Astrocyte (in vitro differentiated cells and primary cell): ENCODE measurements around the gene HGS. TPM values are rescaled to one million over a fixed set of nuclear protein-coding genes. Genes with fewer than 3 reads are reported as not detected.

Experiments used
- DNase-seq: peaks from one replicate; pipeline ENCODE4 v3.0.0-alpha.2; 2010; ENCODE audit warnings: low read depth
- FAIRE-seq: peaks from 2 replicates; lab custom pipeline; 2011; peaks lifted over from hg19 to GRCh38; lab: Jason Lieb, UNC
- H2AFZ ChIP-seq: 2 replicates; pipeline ENCODE4 v1.6.0; 2012; ENCODE audit warnings: low read depth, low read length, inconsistent platforms
- H3K27ac ChIP-seq: 2 replicates; pipeline ENCODE4 v1.5.1; 2011; ENCODE audit warnings: low read depth, low read length, inconsistent platforms
- H3K27me3 ChIP-seq: 2 replicates; pipeline ENCODE4 v1.6.0; 2011; ENCODE audit warnings: low read length, inconsistent platforms; ENCODE audit not compliant: insufficient read depth
- H3K36me3 ChIP-seq: 2 replicates; pipeline ENCODE4 v1.5.1; 2011; ENCODE audit warnings: low read length, inconsistent platforms; ENCODE audit not compliant: insufficient read depth
- H3K4me1 ChIP-seq: 2 replicates; pipeline ENCODE4 v1.5.1; 2011; ENCODE audit warnings: low read length, inconsistent platforms; ENCODE audit not compliant: insufficient read depth
- H3K4me2 ChIP-seq: 2 replicates; pipeline ENCODE4 v1.6.0; 2012; ENCODE audit warnings: low read length, inconsistent platforms
- H3K4me3 ChIP-seq: 2 replicates; pipeline ENCODE4 v1.5.1; 2011; ENCODE audit warnings: low read depth, mild to moderate bottlenecking, low read length, inconsistent platforms; ENCODE audit not compliant: insufficient read depth
- H3K79me2 ChIP-seq: 2 replicates; pipeline ENCODE4 v1.6.0; 2012; ENCODE audit warnings: mild to moderate bottlenecking, low read length, inconsistent platforms; ENCODE audit not compliant: insufficient read depth
- H3K9ac ChIP-seq: 2 replicates; pipeline ENCODE4 v1.6.0; 2012; ENCODE audit warnings: mild to moderate bottlenecking, low read length, inconsistent platforms
- H3K9me3 ChIP-seq: 2 replicates; pipeline ENCODE4 v1.5.1; 2012; ENCODE audit warnings: low read depth, mild to moderate bottlenecking, low read length, inconsistent platforms; ENCODE audit not compliant: insufficient read depth
- H4K20me1 ChIP-seq: 2 replicates; pipeline ENCODE4 v1.6.0; 2012; ENCODE audit warnings: low read length, inconsistent platforms; ENCODE audit not compliant: insufficient read depth
- H3K27ac Mint-ChIP-seq: one replicate; pipeline ENCODE4 v1.8.0; 2021; ENCODE audit warnings: mild to moderate bottlenecking, mixed read lengths; ENCODE audit not compliant: unreplicated experiment
- H3K27me3 Mint-ChIP-seq: one replicate; pipeline ENCODE4 v1.8.0; 2021; ENCODE audit warnings: low read depth, mixed read lengths; ENCODE audit not compliant: unreplicated experiment
- H3K36me3 Mint-ChIP-seq: one replicate; pipeline ENCODE4 v1.8.0; 2021; ENCODE audit warnings: low read depth, mixed read lengths; ENCODE audit not compliant: unreplicated experiment
- H3K4me1 Mint-ChIP-seq: one replicate; pipeline ENCODE4 v1.8.0; 2021; ENCODE audit warnings: low read depth, mixed read lengths; ENCODE audit not compliant: unreplicated experiment
- H3K4me3 Mint-ChIP-seq: one replicate; pipeline ENCODE4 v1.8.0; 2021; ENCODE audit warnings: mild to moderate bottlenecking, moderate library complexity, mixed read lengths; ENCODE audit not compliant: unreplicated experiment
- H3K9me3 Mint-ChIP-seq: one replicate; pipeline ENCODE4 v1.8.0; 2021; ENCODE audit warnings: mild to moderate bottlenecking, mixed read lengths; ENCODE audit not compliant: unreplicated experiment
- CTCF ChIP-seq: IDR thresholded peaks from 2 replicates; pipeline ENCODE4 v1.5.1; 2011; ENCODE audit warnings: low read depth, mild to moderate bottlenecking, inconsistent platforms, low read length, moderate library complexity; ENCODE audit not compliant: insufficient read depth
- EZH2 ChIP-seq: IDR thresholded peaks from 2 replicates; pipeline ENCODE4 v1.6.1; 2012; ENCODE audit warnings: mild to moderate bottlenecking, low read length, inconsistent platforms; ENCODE audit not compliant: insufficient read depth
- total RNA-seq: library from RNA; stranded (reverse); gene quantifications from 2 replicates; pipeline ENCODE4 v1.2.1, GENCODE V29; 2021

HGS gene
- total RNA-seq, 1 donor from 2014 or later: 122 TPM

GRCh38 chr17:81711814-81712467 lies 28.1 kb downstream of the HGS start, which contains the start of gene SLC25A10:
Gene SLC25A10, plus strand, starts transcription at chr17:81712284. Its CDS starts 143 bp downstream, at chr17:81712427.
- TF ChIP-seq EZH2 (no peak), CTCF (no peak)
- peak within 1 kb of the TSS; percentile 87 for H3K27ac Mint-ChIP-seq
- peaks cover 34% of the 10 kb centered on the region for H3K4me1 ChIP-seq
- H3K36me3 Mint-ChIP-seq: peaks cover 2% of the 10 kb centered on the region
- DNase-seq (peak; percentile 51), FAIRE-seq (no peak)
- peak within 1 kb of the TSS; percentile 89 for H3K4me2 ChIP-seq
- no peaks in the 10 kb centered on the region for H3K27me3 ChIP-seq
- no peaks in the 10 kb centered on the region for H3K27me3 Mint-ChIP-seq
- no peaks in the 10 kb centered on the region for H3K36me3 ChIP-seq
- H3K4me3 ChIP-seq: peak within 1 kb of the TSS; percentile 63
- H3K9me3 Mint-ChIP-seq: no peaks in the 10 kb centered on the region
- H3K9ac ChIP-seq: peak within 1 kb of the TSS; percentile 72
- peak within 1 kb of the TSS; percentile 19 for H3K27ac ChIP-seq
- H3K4me3 Mint-ChIP-seq: peak within 1 kb of the TSS; percentile 85
- peaks cover 13% of the 10 kb centered on the region for H3K79me2 ChIP-seq
- H2AFZ ChIP-seq: no peak within 1 kb of the TSS
- no peaks in the 10 kb centered on the region for H3K9me3 ChIP-seq
- peaks cover 7% of the 10 kb centered on the region for H3K4me1 Mint-ChIP-seq
- peaks cover 41% of the 10 kb centered on the region for H4K20me1 ChIP-seq

- Histone ChIP-seq H3K27ac (peak overlapping the region; percentile 19), H3K9me3 (no peaks in the 10 kb centered on the region), H4K20me1 (peaks cover 39% of the 10 kb centered on the region), H3K4me3 (peak overlapping the region; percentile 63), H2AFZ (no peak overlapping the region), H3K27me3 (no peaks in the 10 kb centered on the region), H3K36me3 (no peaks in the 10 kb centered on the region), H3K9ac (peak overlapping the region; percentile 72), H3K4me1 (peaks cover 34% of the 10 kb centered on the region), H3K79me2 (peaks cover 13% of the 10 kb centered on the region), H3K4me2 (peak overlapping the region; percentile 89)
- H3K36me3 Mint-ChIP-seq: peaks cover 2% of the 10 kb centered on the region
- DNase-seq (no peak), FAIRE-seq (no peak)
- H3K4me1 Mint-ChIP-seq: peaks cover 7% of the 10 kb centered on the region
- H3K27me3 Mint-ChIP-seq: no peaks in the 10 kb centered on the region
- no peaks in the 10 kb centered on the region for H3K9me3 Mint-ChIP-seq
- peak overlapping the region; percentile 87 for H3K27ac Mint-ChIP-seq
- peak overlapping the region; percentile 85 for H3K4me3 Mint-ChIP-seq
- TF ChIP-seq EZH2 (no peak), CTCF (no peak)
Measured at GRCh38 chr17:81712468-81713003, 28.7 kb downstream of the HGS start.
